ENCODE data around the gene CCDC192. TPM values are rescaled to one million over a fixed set of nuclear protein-coding genes. Genes with fewer than 3 reads are reported as not detected.

CCDC192 gene
- total RNA-seq, 1 experiment from 2014 or later, result not detected

DNA sequence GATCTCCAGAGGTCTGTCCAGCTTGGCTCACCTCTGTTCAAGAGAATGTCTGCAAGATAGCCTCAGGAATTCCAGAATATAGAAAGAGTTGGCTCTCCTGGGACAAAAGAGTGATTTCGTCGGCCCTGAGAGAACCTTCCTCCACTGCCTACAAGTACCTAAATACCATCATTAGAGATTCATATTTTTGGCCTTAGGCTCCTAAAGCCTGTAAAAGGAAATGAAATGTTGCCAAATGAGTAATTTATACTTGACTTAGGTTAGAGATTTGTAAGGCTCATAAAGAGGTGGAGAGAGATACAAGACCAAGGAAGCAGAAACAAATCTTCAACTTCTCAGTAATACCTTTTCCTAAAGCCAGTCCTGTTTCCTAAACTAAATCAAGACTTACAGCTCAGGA, 146.2 kb downstream of the CCDC192 start:
- POLR2A ChIA-PET, result interaction anchor here (0.6 to 1.2 kb wide), 4 partner anchors 8 to 184 kb away, joined by 3 to 4 read pairs (median 3); no protein-coding TSS in a partner anchor
- no peak overlapping the region for H3K4me3 Mint-ChIP-seq (ENCODE audit: unreplicated experiment)
- H3K27me3 Mint-ChIP-seq (ENCODE audit: insufficient read depth, unreplicated experiment), result no peaks in the 10 kb centered on the region
- CTCF ChIA-PET, result interaction anchor here (0.9 to 1.0 kb wide), 2 partner anchors 47 to 93 kb away, joined by 4 to 6 read pairs; no protein-coding TSS in a partner anchor
- no peaks in the 10 kb centered on the region for H3K36me3 Mint-ChIP-seq (ENCODE audit: insufficient read depth, unreplicated experiment)
- no TSS peak for BruUV-seq (replicated peaks)
- intact Hi-C loops (cut with micrococcal nuclease), result no loop called here
- TF ChIP-seq, protein P1, sequence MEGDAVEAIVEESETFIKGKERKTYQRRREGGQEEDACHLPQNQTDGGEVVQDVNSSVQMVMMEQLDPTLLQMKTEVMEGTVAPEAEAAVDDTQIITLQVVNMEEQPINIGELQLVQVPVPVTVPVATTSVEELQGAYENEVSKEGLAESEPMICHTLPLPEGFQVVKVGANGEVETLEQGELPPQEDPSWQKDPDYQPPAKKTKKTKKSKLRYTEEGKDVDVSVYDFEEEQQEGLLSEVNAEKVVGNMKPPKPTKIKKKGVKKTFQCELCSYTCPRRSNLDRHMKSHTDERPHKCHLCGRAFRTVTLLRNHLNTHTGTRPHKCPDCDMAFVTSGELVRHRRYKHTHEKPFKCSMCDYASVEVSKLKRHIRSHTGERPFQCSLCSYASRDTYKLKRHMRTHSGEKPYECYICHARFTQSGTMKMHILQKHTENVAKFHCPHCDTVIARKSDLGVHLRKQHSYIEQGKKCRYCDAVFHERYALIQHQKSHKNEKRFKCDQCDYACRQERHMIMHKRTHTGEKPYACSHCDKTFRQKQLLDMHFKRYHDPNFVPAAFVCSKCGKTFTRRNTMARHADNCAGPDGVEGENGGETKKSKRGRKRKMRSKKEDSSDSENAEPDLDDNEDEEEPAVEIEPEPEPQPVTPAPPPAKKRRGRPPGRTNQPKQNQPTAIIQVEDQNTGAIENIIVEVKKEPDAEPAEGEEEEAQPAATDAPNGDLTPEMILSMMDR (IDR thresholded peaks at IDR 0.05; ENCODE audit: unreplicated experiment), result no peak
- no peaks in the 10 kb centered on the region for H3K9me3 Mint-ChIP-seq (ENCODE audit: unreplicated experiment)
- no peak overlapping the region for H3K27ac Mint-ChIP-seq (ENCODE audit: low read depth, unreplicated experiment)
- H3K4me1 Mint-ChIP-seq (ENCODE audit: insufficient read depth, unreplicated experiment), result peaks cover 6% of the 10 kb centered on the region
- no peak for DNase-seq (ENCODE audit: unreplicated experiment)

DNA sequence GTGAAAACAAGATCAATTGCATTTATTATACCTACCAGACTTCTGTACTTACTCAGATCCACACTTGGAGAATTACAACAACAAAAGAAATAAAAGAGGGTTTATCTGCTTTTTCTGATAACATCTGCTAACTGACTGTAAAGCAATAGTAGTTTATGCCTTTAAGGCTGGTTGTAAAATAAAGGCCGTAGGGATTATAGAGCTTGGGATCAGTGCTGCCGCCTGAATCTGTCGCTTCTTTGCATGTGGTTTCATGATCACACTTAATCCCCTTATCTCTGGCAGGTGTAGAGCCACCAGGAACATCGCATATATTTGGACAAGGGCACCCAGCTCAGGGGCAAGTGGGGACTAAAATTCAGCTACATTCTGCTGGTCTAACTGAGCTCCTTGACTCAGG, 146.7 kb downstream of the CCDC192 start:
- intact Hi-C loops (cut with micrococcal nuclease), result no loop called here
- no TSS peak for BruUV-seq (replicated peaks)
- TF ChIP-seq, protein P1 (IDR thresholded peaks at IDR 0.05; ENCODE audit: unreplicated experiment), result no peak
- ChIA-PET CTCF (interaction anchor here (1.0 kb wide), 1 partner anchor 46 kb away, joined by 6 read pairs; no protein-coding TSS in a partner anchor), POLR2A (interaction anchor here (0.6 to 0.8 kb wide), 2 partner anchors 9 to 91 kb away, joined by 3 read pairs; no protein-coding TSS in a partner anchor)
- DNase-seq (ENCODE audit: unreplicated experiment), result no peak
- Mint-ChIP-seq H3K4me3 (ENCODE audit: unreplicated experiment) (no peak overlapping the region), H3K27me3 (ENCODE audit: insufficient read depth, unreplicated experiment) (no peaks in the 10 kb centered on the region), H3K36me3 (ENCODE audit: insufficient read depth, unreplicated experiment) (no peaks in the 10 kb centered on the region), H3K9me3 (ENCODE audit: unreplicated experiment) (no peaks in the 10 kb centered on the region), H3K27ac (ENCODE audit: low read depth, unreplicated experiment) (no peak overlapping the region), H3K4me1 (ENCODE audit: insufficient read depth, unreplicated experiment) (peaks cover 6% of the 10 kb centered on the region)

DNA sequence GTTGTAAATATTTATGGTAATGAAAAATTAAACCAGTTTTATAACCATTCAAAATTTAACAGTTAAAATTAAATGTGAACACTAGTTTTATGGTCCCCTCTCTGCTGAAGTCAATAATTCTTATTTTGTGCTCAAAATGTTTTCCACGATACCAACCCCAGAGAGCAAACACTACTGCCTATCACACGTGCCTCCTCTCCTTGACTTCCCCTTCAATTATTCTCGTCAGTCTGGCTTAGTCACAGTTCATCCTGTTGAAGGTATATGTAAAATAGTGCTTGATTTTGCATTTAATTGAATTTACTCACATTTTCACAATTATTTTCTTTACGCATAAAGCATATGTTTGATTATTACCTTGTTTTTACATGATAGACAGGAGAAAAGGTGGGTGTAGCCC, 148.8 kb downstream of the CCDC192 start:
- no peaks in the 10 kb centered on the region for H3K9me3 Mint-ChIP-seq (ENCODE audit: unreplicated experiment)
- ChIA-PET POLR2A (no interaction called here), CTCF (no interaction called here)
- no peak overlapping the region for H3K4me3 Mint-ChIP-seq (ENCODE audit: unreplicated experiment)
- H3K36me3 Mint-ChIP-seq (ENCODE audit: insufficient read depth, unreplicated experiment), result no peaks in the 10 kb centered on the region
- peaks cover 6% of the 10 kb centered on the region for H3K4me1 Mint-ChIP-seq (ENCODE audit: insufficient read depth, unreplicated experiment)
- TF ChIP-seq, protein P1 (IDR thresholded peaks at IDR 0.05; ENCODE audit: unreplicated experiment), result no peak
- no TSS peak for BruUV-seq (replicated peaks)
- no peak for DNase-seq (ENCODE audit: unreplicated experiment)
- H3K27ac Mint-ChIP-seq (ENCODE audit: low read depth, unreplicated experiment), result no peak overlapping the region
- intact Hi-C loops (cut with micrococcal nuclease), result no loop called here
- H3K27me3 Mint-ChIP-seq (ENCODE audit: insufficient read depth, unreplicated experiment), result no peaks in the 10 kb centered on the region

DNA sequence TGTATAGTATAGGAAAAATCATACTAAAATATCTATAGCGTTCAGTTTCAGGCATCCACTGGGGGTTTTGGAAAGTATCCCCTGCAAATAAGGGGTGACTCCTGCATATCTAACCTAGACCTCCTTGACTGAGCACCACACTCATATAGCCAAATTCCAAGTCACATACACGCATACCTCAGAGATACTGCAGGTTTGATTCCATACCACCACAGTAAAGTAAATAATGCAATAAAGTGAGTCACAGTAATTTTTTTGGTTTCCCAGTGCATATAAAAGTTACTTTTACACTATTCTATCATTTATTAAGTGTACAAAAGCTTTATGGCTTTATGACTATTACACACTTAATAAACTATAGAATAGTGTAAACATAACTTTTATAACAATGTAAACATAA, 151.3 kb downstream of the CCDC192 start:
- no peaks in the 10 kb centered on the region for H3K27me3 Mint-ChIP-seq (ENCODE audit: insufficient read depth, unreplicated experiment)
- ChIA-PET CTCF (no interaction called here), POLR2A (no interaction called here)
- H3K36me3 Mint-ChIP-seq (ENCODE audit: insufficient read depth, unreplicated experiment), result no peaks in the 10 kb centered on the region
- peaks cover 2% of the 10 kb centered on the region for H3K4me1 Mint-ChIP-seq (ENCODE audit: insufficient read depth, unreplicated experiment)
- no peaks in the 10 kb centered on the region for H3K9me3 Mint-ChIP-seq (ENCODE audit: unreplicated experiment)
- H3K4me3 Mint-ChIP-seq (ENCODE audit: unreplicated experiment), result no peak overlapping the region
- TF ChIP-seq, protein P1 (IDR thresholded peaks at IDR 0.05; ENCODE audit: unreplicated experiment), result no peak
- no TSS peak for BruUV-seq (replicated peaks)
- no peak overlapping the region for H3K27ac Mint-ChIP-seq (ENCODE audit: low read depth, unreplicated experiment)
- no peak for DNase-seq (ENCODE audit: unreplicated experiment)
- intact Hi-C loops (cut with micrococcal nuclease), result no loop called here

All from MCF 10A (cell line).